IMR-90 (cell line): Measurements from ENCODE around the gene RBKS. TPM values are rescaled to one million over a fixed set of nuclear protein-coding genes. Genes with fewer than 3 reads are reported as not detected.

Experiments used
- ATAC-seq: fragments of 200-7000 bp; cut with Tn5 transposase; 2 replicates; pipeline ENCODE4 v1.9.1; 2020; ENCODE audit warnings: low read depth, mild to moderate bottlenecking, moderate library complexity
- BruUV-seq: library from RNA; stranded (reverse); fragments of 400-500 nt; replicated peaks from 2 replicates; lab custom pipeline; 2021; lab: Mats Ljungman, UMichigan
- CTCF ChIA-PET: fragments of 300-600 bp; formaldehyde crosslinking; extraction: SDS; loops from one replicate; lab custom pipeline; 2021; ENCODE audit warnings: antibody characterized with exemption; lab: Yijun Ruan, JAX
- POLR2A ChIA-PET: fragments of 300-600 bp; sonication (Branson Sonifier 250); formaldehyde crosslinking; loops from one replicate; lab custom pipeline; 2022; ENCODE audit warnings: antibody characterized with exemption; ENCODE audit not compliant: unreplicated experiment; lab: Charles Lee
- DNase-seq: peaks from one replicate; pipeline ENCODE4 v3.0.0; 2013
- H2AFZ ChIP-seq: replicated peaks from 2 replicates; pipeline ENCODE3; 2013; ENCODE audit warnings: low read length, mild to moderate bottlenecking; ENCODE audit not compliant: poor library complexity
- H2AK5ac ChIP-seq: 2 replicates; pipeline ENCODE4 v1.6.1; 2013; ENCODE audit warnings: low read depth, low read length, inconsistent platforms
- H2AK9ac ChIP-seq: replicated peaks from 2 replicates; pipeline ENCODE3; 2013; ENCODE audit warnings: mild to moderate bottlenecking, low read depth, low read length, moderate library complexity; ENCODE audit not compliant: poor library complexity
- H2BK120ac ChIP-seq: 2 replicates; pipeline ENCODE4 v1.6.1; 2013; ENCODE audit warnings: low read depth, low read length, inconsistent platforms
- H2BK15ac ChIP-seq: 3 replicates; pipeline ENCODE4 v1.6.1; 2013; ENCODE audit warnings: low read depth, low read length, inconsistent platforms
- H2BK20ac ChIP-seq: 2 replicates; pipeline ENCODE4 v1.6.1; 2013; ENCODE audit warnings: low read depth, mild to moderate bottlenecking, inconsistent platforms, low read length, moderate library complexity
- H2BK5ac ChIP-seq: 2 replicates; pipeline ENCODE4 v1.6.1; 2013; ENCODE audit warnings: mild to moderate bottlenecking, low read depth, low read length, inconsistent platforms; ENCODE audit not compliant: poor library complexity, severe bottlenecking
- H3K14ac ChIP-seq: replicated peaks from 2 replicates; pipeline ENCODE4 v1.6.1; 2013; ENCODE audit warnings: low read depth, low read length, inconsistent platforms
- H3K18ac ChIP-seq: 2 replicates; pipeline ENCODE4 v1.6.1; 2013; ENCODE audit warnings: low read depth, low read length, control low read depth
- H3K23ac ChIP-seq: 2 replicates; pipeline ENCODE4 v1.6.1; 2013; ENCODE audit warnings: low read depth, low read length, inconsistent platforms
- H3K27ac ChIP-seq: 2 replicates; pipeline ENCODE4 v1.5.1; 2013; ENCODE audit warnings: mild to moderate bottlenecking, control low read depth, low read length; ENCODE audit not compliant: insufficient read depth
- H3K27me3 ChIP-seq: 2 replicates; pipeline ENCODE4 v1.6.1; 2013; ENCODE audit warnings: low read length; ENCODE audit not compliant: control insufficient read depth, insufficient read depth
- H3K36me3 ChIP-seq: 2 replicates; pipeline ENCODE4 v1.6.1; 2013; ENCODE audit warnings: low read length, mixed read lengths; ENCODE audit not compliant: control insufficient read depth, insufficient read depth
- H3K4ac ChIP-seq: 2 replicates; pipeline ENCODE4 v1.6.1; 2013; ENCODE audit warnings: low read depth, low read length, inconsistent platforms
- H3K4me1 ChIP-seq: 2 replicates; pipeline ENCODE4 v1.6.1; 2013; ENCODE audit warnings: low read length, mixed read lengths; ENCODE audit not compliant: control insufficient read depth, insufficient read depth
- H3K4me2 ChIP-seq: 2 replicates; pipeline ENCODE4 v1.6.1; 2013; ENCODE audit warnings: low read depth, mild to moderate bottlenecking, control low read depth, low read length, moderate library complexity
- H3K4me3 ChIP-seq: 2 replicates; pipeline ENCODE4 v1.5.1; 2013; ENCODE audit warnings: low read depth, mild to moderate bottlenecking, control low read depth, low read length, moderate library complexity; ENCODE audit not compliant: insufficient read depth
- H3K56ac ChIP-seq: 2 replicates; pipeline ENCODE4 v1.6.1; 2013; ENCODE audit warnings: low read length, inconsistent platforms; ENCODE audit not compliant: insufficient read depth; ENCODE audit errors: extremely low read depth
- H3K79me1 ChIP-seq, 2 experiments: 2 replicates each; pipeline ENCODE4 v1.6.1; 2013; ENCODE audit warnings: low read length in 2 of 2, inconsistent platforms in 1 of 2, low read depth in 1 of 2
- H3K9ac ChIP-seq: 2 replicates; pipeline ENCODE4 v1.6.1; 2013; ENCODE audit warnings: low read depth, low read length, control low read depth
- H3K9me1 ChIP-seq: 2 replicates; pipeline ENCODE4 v1.6.1; 2013; ENCODE audit warnings: low read length, inconsistent platforms; ENCODE audit not compliant: insufficient read depth
- H3K9me3 ChIP-seq: 2 replicates; pipeline ENCODE4 v1.6.1; 2013; ENCODE audit warnings: low read length; ENCODE audit not compliant: control insufficient read depth, insufficient read depth
- H4K20me1 ChIP-seq: 2 replicates; pipeline ENCODE4 v1.6.1; 2013; ENCODE audit warnings: low read length, inconsistent platforms; ENCODE audit not compliant: insufficient read depth
- H4K5ac ChIP-seq: 2 replicates; pipeline ENCODE4 v1.6.1; 2013; ENCODE audit warnings: mild to moderate bottlenecking, low read depth, low read length, control low read depth
- H4K8ac ChIP-seq, 2 experiments: 2 replicates each; pipeline ENCODE4 v1.6.1; 2013; ENCODE audit warnings: low read depth in 2 of 2, low read length in 2 of 2, control low read depth in 1 of 2, inconsistent platforms in 1 of 2
- H4K91ac ChIP-seq: 2 replicates; pipeline ENCODE4 v1.6.1; 2013; ENCODE audit warnings: low read depth, low read length, inconsistent platforms; ENCODE audit not compliant: insufficient read depth
- FOS ChIP-seq: fragments of 150-350 bp; IDR thresholded peaks from 2 replicates; pipeline ENCODE4 v1.6.1; 2016; ENCODE audit warnings: low read depth, low read length
- MAFK ChIP-seq: IDR thresholded peaks from 2 replicates; pipeline ENCODE4 v1.6.1; 2012; ENCODE audit warnings: low read depth, low read length, improper control_type of control experiment
- MXI1 ChIP-seq: IDR thresholded peaks from 2 replicates; pipeline ENCODE4 v1.6.1; 2012; ENCODE audit warnings: low read depth, mild to moderate bottlenecking, low read length, moderate library complexity, borderline replicate concordance
- RAD21 ChIP-seq: IDR thresholded peaks from 2 replicates; pipeline ENCODE4 v1.6.1; 2012; ENCODE audit warnings: low read length, improper control_type of control experiment
- RFX5 ChIP-seq: IDR thresholded peaks from 2 replicates; pipeline ENCODE4 v1.8.0; 2012; ENCODE audit warnings: low read depth, mild to moderate bottlenecking, low read length, moderate library complexity
- SMC3 ChIP-seq: fragments of 150-350 bp; IDR thresholded peaks from 2 replicates; pipeline ENCODE4 v1.6.1; 2016; ENCODE audit warnings: low read depth, mild to moderate bottlenecking, antibody characterized with exemption, low read length, moderate library complexity
- WGBS, 2 experiments: methylation state at CpG; one replicate each; pipeline versions ENCODE4 v1.1.5 to v1.1.7; 2013; ENCODE audit warnings: missing lambda C conversion rate in 2 of 2; ENCODE audit not compliant: insufficient read length in 1 of 2; ENCODE audit errors: extremely low coverage in 2 of 2; 5-methylcytosine and 5-hydroxymethylcytosine counted together
- dilution Hi-C: fragments of 300-500 bp; cut with HindIII; formaldehyde crosslinking; loops from one replicate; pipeline ENCODE4 v1.14.3; 2018; ENCODE audit warnings: low sequenced_read_pairs; ENCODE audit not compliant: unreplicated experiment
- in situ Hi-C: fragments of 300-500 bp; cut with MboI; formaldehyde crosslinking; loops from 3 replicates; pipeline ENCODE4 v1.14.3; 2019; ENCODE audit warnings: low sequenced_read_pairs, inconsistent platforms, mixed read lengths
- intact Hi-C: fragments of 100-400 bp; cut with micrococcal nuclease; formaldehyde crosslinking; loops from 2 replicates; pipeline ENCODE4 v1.10.0; 2022
- polyA plus RNA-seq, 3 experiments: library from polyadenylated mRNA; depleted of rRNA; stranded (reverse); fragments of >200 nt; gene quantifications; 2 replicates each; pipeline ENCODE4 v1.2.3, GENCODE V29; 2012; ENCODE audit warnings: low replicate concordance in 1 of 3
- total RNA-seq: library from RNA; depleted of rRNA; stranded (reverse); fragments of >200 nt; gene quantifications from 2 replicates; pipeline ENCODE4 v1.2.3, GENCODE V29; 2012
- TF ChIP-seq, protein P1 (sequence below): fragments of 150-350 bp; IDR thresholded peaks from 2 replicates; pipeline ENCODE4 v1.6.1; 2017; ENCODE audit warnings: mild to moderate bottlenecking, antibody characterized with exemption, low read length, low read depth
- TF ChIP-seq, protein P2 (sequence below): conservative IDR thresholded peaks from 2 replicates; pipeline ENCODE4 v1.5.1; 2012; ENCODE audit warnings: mild to moderate bottlenecking, low read depth, low read length, improper control_type of control experiment
- TF ChIP-seq, protein P3 (sequence below): fragments of 150-350 bp; IDR thresholded peaks from 2 replicates; pipeline ENCODE4 v1.6.1; 2016; ENCODE audit warnings: low read depth, mild to moderate bottlenecking, low read length, moderate library complexity, borderline replicate concordance

Gene RBKS
- total and polyA plus RNA-seq, 2 of the 4 experiments (the other 2 are of a cell fraction): 1.1 to 1.4 TPM

DNA sequence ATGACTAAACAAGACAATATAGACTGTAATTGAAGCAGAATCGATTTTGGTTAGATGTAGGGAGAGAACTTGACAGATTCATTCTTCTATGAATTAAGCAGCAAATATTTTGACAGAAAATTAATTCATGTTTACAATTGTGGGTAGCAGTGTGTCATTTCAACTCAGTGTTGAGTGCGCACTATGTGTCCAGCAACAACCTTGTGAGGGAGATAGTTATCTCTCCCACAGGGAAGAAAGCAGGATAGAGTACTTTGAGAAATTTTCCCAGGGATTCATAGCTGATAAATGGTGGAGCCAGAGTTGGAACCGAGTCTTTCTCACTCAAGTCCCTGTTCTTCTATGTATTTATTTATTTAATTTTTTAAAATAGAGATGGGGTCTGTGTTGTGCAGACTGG is 113.5 kb downstream of the RBKS start:
- TF ChIP-seq RFX5 (no peak), SMC3 (no peak), FOS (no peak), MAFK (no peak), MXI1 (no peak), RAD21 (no peak)
- TF ChIP-seq, protein P1, sequence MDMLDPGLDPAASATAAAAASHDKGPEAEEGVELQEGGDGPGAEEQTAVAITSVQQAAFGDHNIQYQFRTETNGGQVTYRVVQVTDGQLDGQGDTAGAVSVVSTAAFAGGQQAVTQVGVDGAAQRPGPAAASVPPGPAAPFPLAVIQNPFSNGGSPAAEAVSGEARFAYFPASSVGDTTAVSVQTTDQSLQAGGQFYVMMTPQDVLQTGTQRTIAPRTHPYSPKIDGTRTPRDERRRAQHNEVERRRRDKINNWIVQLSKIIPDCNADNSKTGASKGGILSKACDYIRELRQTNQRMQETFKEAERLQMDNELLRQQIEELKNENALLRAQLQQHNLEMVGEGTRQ: no peak
- TF ChIP-seq, protein P2, sequence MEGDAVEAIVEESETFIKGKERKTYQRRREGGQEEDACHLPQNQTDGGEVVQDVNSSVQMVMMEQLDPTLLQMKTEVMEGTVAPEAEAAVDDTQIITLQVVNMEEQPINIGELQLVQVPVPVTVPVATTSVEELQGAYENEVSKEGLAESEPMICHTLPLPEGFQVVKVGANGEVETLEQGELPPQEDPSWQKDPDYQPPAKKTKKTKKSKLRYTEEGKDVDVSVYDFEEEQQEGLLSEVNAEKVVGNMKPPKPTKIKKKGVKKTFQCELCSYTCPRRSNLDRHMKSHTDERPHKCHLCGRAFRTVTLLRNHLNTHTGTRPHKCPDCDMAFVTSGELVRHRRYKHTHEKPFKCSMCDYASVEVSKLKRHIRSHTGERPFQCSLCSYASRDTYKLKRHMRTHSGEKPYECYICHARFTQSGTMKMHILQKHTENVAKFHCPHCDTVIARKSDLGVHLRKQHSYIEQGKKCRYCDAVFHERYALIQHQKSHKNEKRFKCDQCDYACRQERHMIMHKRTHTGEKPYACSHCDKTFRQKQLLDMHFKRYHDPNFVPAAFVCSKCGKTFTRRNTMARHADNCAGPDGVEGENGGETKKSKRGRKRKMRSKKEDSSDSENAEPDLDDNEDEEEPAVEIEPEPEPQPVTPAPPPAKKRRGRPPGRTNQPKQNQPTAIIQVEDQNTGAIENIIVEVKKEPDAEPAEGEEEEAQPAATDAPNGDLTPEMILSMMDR: no peak
- TF ChIP-seq, protein P3, sequence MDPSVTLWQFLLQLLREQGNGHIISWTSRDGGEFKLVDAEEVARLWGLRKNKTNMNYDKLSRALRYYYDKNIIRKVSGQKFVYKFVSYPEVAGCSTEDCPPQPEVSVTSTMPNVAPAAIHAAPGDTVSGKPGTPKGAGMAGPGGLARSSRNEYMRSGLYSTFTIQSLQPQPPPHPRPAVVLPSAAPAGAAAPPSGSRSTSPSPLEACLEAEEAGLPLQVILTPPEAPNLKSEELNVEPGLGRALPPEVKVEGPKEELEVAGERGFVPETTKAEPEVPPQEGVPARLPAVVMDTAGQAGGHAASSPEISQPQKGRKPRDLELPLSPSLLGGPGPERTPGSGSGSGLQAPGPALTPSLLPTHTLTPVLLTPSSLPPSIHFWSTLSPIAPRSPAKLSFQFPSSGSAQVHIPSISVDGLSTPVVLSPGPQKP: no peak
- no peak overlapping the region for H2BK20ac ChIP-seq
- no peak overlapping the region for H4K91ac ChIP-seq
- no peak overlapping the region for H3K9ac ChIP-seq
- no peak overlapping the region for H3K27ac ChIP-seq
- no peak overlapping the region for H3K14ac ChIP-seq
- H3K4me1 ChIP-seq: peaks cover 9% of the 10 kb centered on the region
- H3K23ac ChIP-seq: no peak overlapping the region
- in situ Hi-C loops (no loop called here), dilution Hi-C loops (no loop called here), intact Hi-C loops (loop anchor here (10.0 kb wide), 1 partner anchor 178 kb away; no protein-coding TSS in a partner anchor)
- no peaks in the 10 kb centered on the region for H4K20me1 ChIP-seq
- H3K9me1 ChIP-seq: peaks cover 9% of the 10 kb centered on the region
- H3K18ac ChIP-seq: no peak overlapping the region
- ChIA-PET POLR2A (interaction anchor here (0.5 kb wide), 1 partner anchor 63 kb away, joined by 9 read pairs; no protein-coding TSS in a partner anchor), CTCF (no interaction called here)
- no peak overlapping the region for H2AK9ac ChIP-seq
- H3K4ac ChIP-seq: no peak overlapping the region
- BruUV-seq: no TSS peak
- peaks cover 14% of the 10 kb centered on the region for H3K36me3 ChIP-seq
- 67% methylated on average over 1 of the region's 3 CpGs; no CpG with 5 or more reads in 1 of the 2 experiments for WGBS, 2 experiments
- H3K4me2 ChIP-seq: no peak overlapping the region
- DNase-seq (no peak), ATAC-seq (no peak)
- H2BK15ac ChIP-seq: no peak overlapping the region
- no peak overlapping the region for H2AFZ ChIP-seq
- no peak overlapping the region for H3K4me3 ChIP-seq
- peaks cover 16 to 77% of the 10 kb centered on the region in 2 experiments for H3K79me1 ChIP-seq
- no peak overlapping the region for H4K5ac ChIP-seq
- H4K8ac ChIP-seq: no peak overlapping the region; a peak in 1 of 4 replicates
- H2BK5ac ChIP-seq: peak overlapping the region; percentile 35
- H2AK5ac ChIP-seq: no peak overlapping the region
- no peak overlapping the region for H2BK120ac ChIP-seq
- H3K27me3 ChIP-seq: no peaks in the 10 kb centered on the region
- H3K56ac ChIP-seq: no peak overlapping the region
- H3K9me3 ChIP-seq: no peaks in the 10 kb centered on the region
